K562 (cell line): ENCODE data around the gene DMWD. TPM values are rescaled to one million over a fixed set of nuclear protein-coding genes. Genes with fewer than 3 reads are reported as not detected.

Experiments used
- ATAC-seq: fragments of 200-7000 bp; cut with Tn5 transposase; 3 replicates; pipeline ENCODE4 v1.9.1; 2020; ENCODE audit warnings: moderate library complexity
- BruUV-seq: library from RNA; stranded (reverse); fragments of 400-500 nt; replicated peaks from 2 replicates; lab custom pipeline; 2021; lab: Mats Ljungman, UMichigan
- CTCF ChIA-PET: fragments of 300-600 bp; formaldehyde crosslinking; extraction: SDS; loops from one replicate; lab custom pipeline; 2021; ENCODE audit warnings: low intra/inter-chr PET ratio; lab: Yijun Ruan, JAX
- POLR2A ChIA-PET: fragments of 300-600, 350-650 bp; sonication (Branson Sonifier 250); formaldehyde crosslinking; extraction: SDS; loops from one replicate; lab custom pipeline; 2021; ENCODE audit warnings: antibody characterized with exemption, inconsistent platforms; lab: Yijun Ruan, JAX
- DNase-seq, 4 experiments: peaks; one replicate each; pipeline versions ENCODE4 v3.0.0 to v3.0.0-alpha.2; 2011 to 2018; ENCODE audit warnings: low spot score in 3 of 4, mixed read lengths in 3 of 4; ENCODE audit errors: extremely low read depth in 1 of 4
- FAIRE-seq: peaks from 2 replicates; lab custom pipeline; 2011; peaks lifted over from hg19 to GRCh38; lab: Jason Lieb, UNC
- H2AFZ ChIP-seq: 2 replicates; pipeline ENCODE4 v1.6.0; 2011; ENCODE audit warnings: low read depth, low read length, control low read depth, inconsistent platforms
- H3K27ac ChIP-seq: fragments of 200-600 bp; 3 replicates; pipeline ENCODE4 v1.8.0; 2011; ENCODE audit warnings: low read depth, mild to moderate bottlenecking, control low read depth, inconsistent platforms, low read length, moderate library complexity, mixed read lengths; ENCODE audit errors: extremely low read depth
- H3K27me3 ChIP-seq, 2 experiments: fragments of 300-600 bp in 1 of 2; 2 replicates in 1 of 2; 3 replicates in 1 of 2; pipeline versions ENCODE4 v1.6.0 to v1.8.0; 2011; ENCODE audit warnings: inconsistent platforms in 2 of 2, low read length in 2 of 2, mild to moderate bottlenecking in 1 of 2, mixed read lengths in 1 of 2, moderate library complexity in 1 of 2; ENCODE audit not compliant: control insufficient read depth in 2 of 2, insufficient read depth in 2 of 2
- H3K36me3 ChIP-seq: fragments of 300-600 bp; 3 replicates; pipeline ENCODE4 v1.8.0; 2011; ENCODE audit warnings: mild to moderate bottlenecking, low read length, inconsistent platforms; ENCODE audit not compliant: control insufficient read depth, insufficient read depth
- H3K4me1 ChIP-seq, 2 experiments: fragments of 200-600 bp in 1 of 2; replicated peaks in 1 of 2; 2 replicates in 1 of 2; 3 replicates in 1 of 2; pipeline versions ENCODE4 v1.5.1 to v1.8.0; 2011; ENCODE audit warnings: inconsistent platforms in 2 of 2, low read length in 2 of 2, mild to moderate bottlenecking in 1 of 2, mixed read lengths in 1 of 2, moderate library complexity in 1 of 2; ENCODE audit not compliant: control insufficient read depth in 2 of 2, insufficient read depth in 2 of 2
- H3K4me2 ChIP-seq: 2 replicates; pipeline ENCODE4 v1.6.1; 2011; ENCODE audit warnings: low read length, control low read depth, inconsistent platforms, mixed read lengths; ENCODE audit not compliant: insufficient read depth
- H3K4me3 ChIP-seq: fragments of 200-600 bp; sonication (generic), shearing (Covaris generic); 2 replicates; pipeline ENCODE4 v1.5.1; 2016; ENCODE audit warnings: control low read depth, inconsistent platforms
- H3K79me2 ChIP-seq: fragments of 200-600 bp; 3 replicates; pipeline ENCODE4 v1.8.0; 2011; ENCODE audit warnings: low read length, inconsistent platforms; ENCODE audit not compliant: control insufficient read depth, insufficient read depth
- H3K9ac ChIP-seq, 2 experiments: 2 replicates each; pipeline versions ENCODE4 v1.6.0 to v1.6.1; 2011; ENCODE audit warnings: low read depth in 2 of 2, low read length in 2 of 2, control low read depth in 1 of 2, inconsistent platforms in 1 of 2, mild to moderate bottlenecking in 1 of 2, mixed read lengths in 1 of 2; ENCODE audit not compliant: insufficient read depth in 1 of 2
- H3K9me1 ChIP-seq: one replicate; pipeline ENCODE4 v1.6.0; 2011; ENCODE audit warnings: inconsistent platforms, mild to moderate bottlenecking, low read length, moderate library complexity; ENCODE audit not compliant: control insufficient read depth, insufficient read depth
- H3K9me3 ChIP-seq: replicated peaks from 2 replicates; pipeline ENCODE4 v1.5.1; 2011; ENCODE audit warnings: low read depth, low read length, inconsistent platforms; ENCODE audit not compliant: control insufficient read depth, insufficient read depth
- H4K20me1 ChIP-seq: replicated peaks from 2 replicates; pipeline ENCODE4 v1.6.1; 2011; ENCODE audit warnings: low read length, inconsistent platforms, mixed read lengths; ENCODE audit not compliant: control insufficient read depth, insufficient read depth
- POLR2G ChIP-seq: fragments of 200-400 bp; formaldehyde crosslinking; IDR thresholded peaks from 2 replicates; pipeline ENCODE4 v1.6.1; 2017; ENCODE audit warnings: low read depth, mild to moderate bottlenecking, antibody characterized with exemption, low read length, moderate library complexity
- WGBS: fragments of 100-300 bp; shearing (Covaris generic); methylation state at CpG from one replicate; pipeline ENCODE4 v1.1.6; 2016; ENCODE audit warnings: low coverage, mixed read lengths; ENCODE audit not compliant: insufficient coverage; ENCODE audit errors: missing lambda C conversion rate; 5-methylcytosine and 5-hydroxymethylcytosine counted together
- in situ Hi-C: fragments of 300-500 bp; cut with MboI; formaldehyde crosslinking; loops from 4 replicates; pipeline ENCODE4 v1.15.0; 2018; ENCODE audit warnings: inconsistent platforms, mixed read lengths
- intact Hi-C: fragments of 100-400 bp; cut with micrococcal nuclease; formaldehyde crosslinking; loops from 2 replicates; pipeline ENCODE4 v1.14.2; 2022
- polyA plus RNA-seq, 8 experiments: library from polyadenylated mRNA; depleted of rRNA in 4 of 8; stranded (reverse) in 5 of 8; unstranded in 3 of 8; fragments of >200 nt; fragmentation: Nextera tagmentation in 2 of 8; fragmentation: Illumina TruSeq in 1 of 8; extraction: Ambion mirVana in 2 of 8; extraction: Trizol in 1 of 8; gene quantifications; 2 replicates each; pipeline versions ENCODE4 v1.2.1 to v1.2.3, GENCODE V29; 2011 to 2014; ENCODE audit warnings: inconsistent platforms in 1 of 8, missing spikeins in 1 of 8
- total RNA-seq, 7 experiments: library from RNA; depleted of rRNA in 6 of 7; stranded (reverse); fragments of >200 nt in 6 of 7; fragmentation: Illumina TruSeq in 2 of 7; extraction: Trizol in 2 of 7; gene quantifications; 2 replicates each; pipeline versions ENCODE4 v1.2.1 to v1.2.3, GENCODE V29; 2011 to 2021; ENCODE audit warnings: low replicate concordance in 1 of 7
- TF ChIP-seq, protein P1 (sequence below): sonication (generic); formaldehyde crosslinking; IDR thresholded peaks from 2 replicates; pipeline ENCODE4 v1.8.0; 2023; ENCODE audit warnings: missing genetic modification reagents, mild to moderate bottlenecking, borderline replicate concordance
- TF ChIP-seq, protein P2 (sequence below): sonication (generic); formaldehyde crosslinking; IDR thresholded peaks from 2 replicates; pipeline ENCODE4 v1.8.1; 2023; ENCODE audit warnings: mild to moderate bottlenecking, missing genetic modification reagents, moderate library complexity
- TF ChIP-seq, protein P3 (sequence below): fragments of 150-350 bp; conservative IDR thresholded peaks from 2 replicates; pipeline ENCODE4 v1.6.1; 2014; ENCODE audit warnings: low read length

The DMWD gene
- total and polyA plus RNA-seq, 9 of the 15 experiments (the other 6 are each of a cell fraction or from before 2014, with no cell fraction given) = 4.7 to 54.6 (median 19.0) TPM

DNA sequence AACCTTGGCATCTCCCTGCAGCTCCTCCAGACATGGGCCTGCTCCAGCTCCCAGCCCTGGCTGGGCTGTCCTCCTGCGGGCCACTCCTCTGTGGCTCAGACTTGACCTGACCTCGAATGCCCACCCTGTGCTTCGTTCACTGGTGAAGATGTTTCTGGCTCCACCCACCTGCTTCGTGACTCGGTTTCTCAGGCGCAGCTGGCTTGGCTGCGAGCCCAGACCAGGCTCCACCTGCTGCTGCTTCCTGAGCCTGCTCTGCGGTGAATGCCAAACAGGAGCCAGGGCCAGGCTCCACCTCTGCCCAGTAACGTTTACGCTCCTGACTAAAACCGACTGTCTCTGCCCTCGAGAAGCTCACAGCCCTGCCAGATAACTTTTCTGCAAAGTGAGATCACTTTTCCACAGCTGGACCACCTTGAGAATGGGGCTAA, 31.4 kb upstream of the DMWD start:
- WGBS = 85% methylated on average over 10 of the region's 12 CpGs
- ATAC-seq = no peak
- ChIA-PET POLR2A (interaction anchor here (0.6 to 1.3 kb wide), 4 partner anchors 11 to 138 kb away, joined by 3 to 4 read pairs (median 3); no protein-coding TSS in a partner anchor), CTCF (no interaction called here)
- H3K9me1 ChIP-seq = peaks cover 8% of the 10 kb centered on the region
- FAIRE-seq = no peak
- BruUV-seq = no TSS peak
- H4K20me1 ChIP-seq = 0 out of 2 replicates have a peak, but pooled peaks cover 13% of the 10 kb centered on the region
- in situ Hi-C loops = no loop called here
- no peaks in the 10 kb centered on the region for H3K9me3 ChIP-seq
- no peaks in the 10 kb centered on the region for H3K79me2 ChIP-seq
- H3K4me1 ChIP-seq = peaks cover 0 to 14% of the 10 kb centered on the region in 2 experiments; a peak in 1 of 5 replicates
- no peaks in the 10 kb centered on the region for H3K27me3 ChIP-seq
- no peak overlapping the region for H3K9ac ChIP-seq
- no peak overlapping the region for H2AFZ ChIP-seq
- no peak overlapping the region for H3K4me2 ChIP-seq
- DNase-seq = no peak
- TF ChIP-seq, protein P1, sequence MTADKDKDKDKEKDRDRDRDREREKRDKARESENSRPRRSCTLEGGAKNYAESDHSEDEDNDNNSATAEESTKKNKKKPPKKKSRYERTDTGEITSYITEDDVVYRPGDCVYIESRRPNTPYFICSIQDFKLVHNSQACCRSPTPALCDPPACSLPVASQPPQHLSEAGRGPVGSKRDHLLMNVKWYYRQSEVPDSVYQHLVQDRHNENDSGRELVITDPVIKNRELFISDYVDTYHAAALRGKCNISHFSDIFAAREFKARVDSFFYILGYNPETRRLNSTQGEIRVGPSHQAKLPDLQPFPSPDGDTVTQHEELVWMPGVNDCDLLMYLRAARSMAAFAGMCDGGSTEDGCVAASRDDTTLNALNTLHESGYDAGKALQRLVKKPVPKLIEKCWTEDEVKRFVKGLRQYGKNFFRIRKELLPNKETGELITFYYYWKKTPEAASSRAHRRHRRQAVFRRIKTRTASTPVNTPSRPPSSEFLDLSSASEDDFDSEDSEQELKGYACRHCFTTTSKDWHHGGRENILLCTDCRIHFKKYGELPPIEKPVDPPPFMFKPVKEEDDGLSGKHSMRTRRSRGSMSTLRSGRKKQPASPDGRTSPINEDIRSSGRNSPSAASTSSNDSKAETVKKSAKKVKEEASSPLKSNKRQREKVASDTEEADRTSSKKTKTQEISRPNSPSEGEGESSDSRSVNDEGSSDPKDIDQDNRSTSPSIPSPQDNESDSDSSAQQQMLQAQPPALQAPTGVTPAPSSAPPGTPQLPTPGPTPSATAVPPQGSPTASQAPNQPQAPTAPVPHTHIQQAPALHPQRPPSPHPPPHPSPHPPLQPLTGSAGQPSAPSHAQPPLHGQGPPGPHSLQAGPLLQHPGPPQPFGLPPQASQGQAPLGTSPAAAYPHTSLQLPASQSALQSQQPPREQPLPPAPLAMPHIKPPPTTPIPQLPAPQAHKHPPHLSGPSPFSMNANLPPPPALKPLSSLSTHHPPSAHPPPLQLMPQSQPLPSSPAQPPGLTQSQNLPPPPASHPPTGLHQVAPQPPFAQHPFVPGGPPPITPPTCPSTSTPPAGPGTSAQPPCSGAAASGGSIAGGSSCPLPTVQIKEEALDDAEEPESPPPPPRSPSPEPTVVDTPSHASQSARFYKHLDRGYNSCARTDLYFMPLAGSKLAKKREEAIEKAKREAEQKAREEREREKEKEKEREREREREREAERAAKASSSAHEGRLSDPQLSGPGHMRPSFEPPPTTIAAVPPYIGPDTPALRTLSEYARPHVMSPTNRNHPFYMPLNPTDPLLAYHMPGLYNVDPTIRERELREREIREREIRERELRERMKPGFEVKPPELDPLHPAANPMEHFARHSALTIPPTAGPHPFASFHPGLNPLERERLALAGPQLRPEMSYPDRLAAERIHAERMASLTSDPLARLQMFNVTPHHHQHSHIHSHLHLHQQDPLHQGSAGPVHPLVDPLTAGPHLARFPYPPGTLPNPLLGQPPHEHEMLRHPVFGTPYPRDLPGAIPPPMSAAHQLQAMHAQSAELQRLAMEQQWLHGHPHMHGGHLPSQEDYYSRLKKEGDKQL (CRISPR knock-in tag) = no peak
- TF ChIP-seq, protein P2, sequence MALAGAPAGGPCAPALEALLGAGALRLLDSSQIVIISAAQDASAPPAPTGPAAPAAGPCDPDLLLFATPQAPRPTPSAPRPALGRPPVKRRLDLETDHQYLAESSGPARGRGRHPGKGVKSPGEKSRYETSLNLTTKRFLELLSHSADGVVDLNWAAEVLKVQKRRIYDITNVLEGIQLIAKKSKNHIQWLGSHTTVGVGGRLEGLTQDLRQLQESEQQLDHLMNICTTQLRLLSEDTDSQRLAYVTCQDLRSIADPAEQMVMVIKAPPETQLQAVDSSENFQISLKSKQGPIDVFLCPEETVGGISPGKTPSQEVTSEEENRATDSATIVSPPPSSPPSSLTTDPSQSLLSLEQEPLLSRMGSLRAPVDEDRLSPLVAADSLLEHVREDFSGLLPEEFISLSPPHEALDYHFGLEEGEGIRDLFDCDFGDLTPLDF (CRISPR knock-in tag) = no peak
- peak; percentile 62 for TF ChIP-seq POLR2G
- TF ChIP-seq, protein P3, sequence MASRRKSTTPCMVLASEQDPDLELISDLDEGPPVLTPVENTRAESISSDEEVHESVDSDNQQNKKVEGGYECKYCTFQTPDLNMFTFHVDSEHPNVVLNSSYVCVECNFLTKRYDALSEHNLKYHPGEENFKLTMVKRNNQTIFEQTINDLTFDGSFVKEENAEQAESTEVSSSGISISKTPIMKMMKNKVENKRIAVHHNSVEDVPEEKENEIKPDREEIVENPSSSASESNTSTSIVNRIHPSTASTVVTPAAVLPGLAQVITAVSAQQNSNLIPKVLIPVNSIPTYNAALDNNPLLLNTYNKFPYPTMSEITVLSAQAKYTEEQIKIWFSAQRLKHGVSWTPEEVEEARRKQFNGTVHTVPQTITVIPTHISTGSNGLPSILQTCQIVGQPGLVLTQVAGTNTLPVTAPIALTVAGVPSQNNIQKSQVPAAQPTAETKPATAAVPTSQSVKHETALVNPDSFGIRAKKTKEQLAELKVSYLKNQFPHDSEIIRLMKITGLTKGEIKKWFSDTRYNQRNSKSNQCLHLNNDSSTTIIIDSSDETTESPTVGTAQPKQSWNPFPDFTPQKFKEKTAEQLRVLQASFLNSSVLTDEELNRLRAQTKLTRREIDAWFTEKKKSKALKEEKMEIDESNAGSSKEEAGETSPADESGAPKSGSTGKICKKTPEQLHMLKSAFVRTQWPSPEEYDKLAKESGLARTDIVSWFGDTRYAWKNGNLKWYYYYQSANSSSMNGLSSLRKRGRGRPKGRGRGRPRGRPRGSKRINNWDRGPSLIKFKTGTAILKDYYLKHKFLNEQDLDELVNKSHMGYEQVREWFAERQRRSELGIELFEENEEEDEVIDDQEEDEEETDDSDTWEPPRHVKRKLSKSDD = no peak
- peaks cover 93% of the 10 kb centered on the region; the same call in 2 of the 3 replicates for H3K36me3 ChIP-seq
- H3K4me3 ChIP-seq = no peak overlapping the region
- no peak overlapping the region for H3K27ac ChIP-seq
- intact Hi-C loops = no loop called here
